ENCODE results near the gene GTF3C1.
"Not testable (repeated sequence)": the region's sequence is repeated elsewhere in the genome, so short reads cannot be mapped to it uniquely, and the experiment has no call there.

GTF3C1 gene

DNA sequence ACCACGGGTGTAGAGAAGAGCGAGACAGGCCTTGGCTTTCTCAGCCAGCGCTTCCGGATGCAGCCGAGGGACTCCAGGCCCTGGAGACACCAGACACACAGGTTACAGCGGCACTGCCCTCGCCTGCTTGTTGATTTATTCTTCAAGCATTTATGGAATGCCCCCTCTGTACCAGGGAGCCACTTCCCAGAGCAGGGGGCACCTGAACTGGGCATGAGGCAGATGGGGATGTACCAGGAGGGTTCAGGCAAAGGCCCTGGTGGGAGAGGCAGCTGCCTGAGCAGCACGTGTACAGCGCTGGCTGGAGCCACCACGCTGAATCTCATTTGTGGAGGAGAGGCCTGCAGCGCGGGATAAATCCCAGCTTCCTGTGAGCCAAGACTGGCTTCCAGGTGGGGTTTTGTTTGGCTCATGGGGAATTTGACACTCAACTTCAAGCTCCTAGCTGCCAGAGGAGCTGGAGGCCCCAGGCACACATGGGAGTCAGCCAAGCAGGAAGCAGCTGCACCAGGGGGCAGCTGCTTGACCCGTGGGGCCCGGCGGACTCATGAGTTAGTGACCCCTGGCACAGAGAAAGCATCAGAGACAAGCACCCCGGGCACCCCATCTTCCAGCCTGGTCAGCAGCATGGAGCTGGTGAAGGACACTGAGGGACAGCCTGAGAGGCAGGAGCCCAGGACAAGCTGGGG is 88.1 kb downstream of the GTF3C1 start:
- no peak for DNase-seq

DNA sequence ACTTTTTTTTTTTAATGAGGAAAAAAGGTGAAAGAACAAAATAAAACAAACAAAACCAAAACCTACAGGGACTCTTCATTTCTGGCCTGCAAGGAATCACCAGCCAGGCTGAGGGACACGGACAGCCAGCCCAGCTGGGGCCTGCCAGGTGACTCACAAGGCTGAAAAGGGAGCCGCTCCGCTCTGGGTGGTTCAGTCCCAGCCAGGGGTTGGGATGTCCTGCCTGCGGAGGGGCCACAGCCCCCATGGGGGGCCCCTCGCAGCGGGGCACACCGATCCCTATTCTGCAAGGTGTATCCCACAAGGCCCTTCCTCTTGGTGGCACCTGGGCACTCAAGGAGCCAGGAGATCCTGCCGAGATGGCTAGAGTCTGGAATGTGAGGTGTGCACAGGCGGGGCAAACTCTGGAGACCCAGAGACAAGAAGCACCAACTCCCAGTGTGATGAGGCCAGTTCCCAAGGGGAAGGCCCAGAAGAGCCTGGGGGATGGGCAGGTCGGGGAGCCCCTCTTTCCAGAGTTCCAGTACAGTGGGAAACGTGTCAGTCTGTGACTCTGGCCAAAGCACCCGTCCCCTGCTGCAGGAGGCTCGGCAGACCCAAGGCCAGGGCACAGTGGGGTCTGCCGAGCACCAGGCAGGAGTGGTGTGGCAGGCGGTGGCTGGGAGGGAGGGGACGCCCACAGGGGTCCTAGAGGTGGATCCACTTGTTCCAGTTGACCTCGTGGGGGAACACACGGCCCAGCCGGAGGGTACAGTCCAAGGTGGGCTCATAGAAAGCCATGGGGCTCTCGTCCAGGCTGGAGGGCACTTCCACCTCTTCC is 88.8 kb downstream of the GTF3C1 start:
- DNase-seq: no peak

DNA sequence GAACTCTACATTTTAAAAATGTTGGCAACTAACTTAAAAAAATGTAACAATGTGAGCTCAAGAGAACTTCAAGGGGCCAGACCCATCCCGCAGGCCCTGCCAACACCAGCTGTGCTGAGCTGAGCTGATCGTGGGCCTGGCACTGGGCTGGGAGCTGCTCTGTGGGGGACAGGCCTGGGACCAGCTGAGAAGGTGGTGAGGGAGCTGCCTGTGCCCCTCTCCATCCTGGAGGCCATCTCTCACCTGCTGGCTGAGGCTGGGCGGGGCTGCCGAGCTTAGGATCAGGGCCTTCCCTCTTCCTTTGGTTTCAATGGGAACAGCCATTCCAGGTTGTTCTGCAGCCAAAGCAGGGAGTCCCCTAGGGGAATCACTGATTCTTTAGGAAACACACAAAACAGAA is 89.5 kb downstream of the GTF3C1 start:
- no peak for DNase-seq

DNA sequence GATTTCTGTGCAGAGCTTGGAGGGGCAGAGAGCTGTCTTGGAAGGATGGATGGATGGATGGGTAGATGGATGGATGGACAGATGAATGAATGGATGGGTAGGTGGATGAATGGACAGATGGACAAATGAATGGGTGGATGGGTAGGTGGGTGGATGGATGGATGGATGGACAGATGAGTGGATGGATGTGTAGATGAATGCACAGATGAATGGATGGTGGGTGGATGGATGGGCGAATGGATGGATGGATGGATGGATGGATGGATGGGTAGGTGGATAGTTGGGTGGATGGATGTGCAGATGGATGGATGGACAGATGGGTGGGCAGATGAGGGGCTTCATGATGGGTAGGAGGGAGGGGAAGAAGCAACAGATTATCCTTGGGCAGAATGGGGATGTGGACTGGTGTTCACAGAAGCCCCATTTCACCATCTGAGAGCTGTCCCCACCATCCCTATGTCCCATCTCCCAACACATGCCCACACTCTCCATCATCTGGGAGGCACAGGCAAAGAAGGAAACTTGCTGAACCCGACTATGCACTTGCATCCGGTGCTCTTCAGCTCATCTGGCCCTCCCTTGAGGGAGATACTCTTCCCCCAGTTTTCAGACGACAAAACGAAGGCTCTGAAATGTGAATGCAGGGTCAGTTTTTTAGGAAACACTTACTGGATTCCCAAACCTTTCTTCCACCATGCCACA is 90.6 kb downstream of the GTF3C1 start:
- no peak for DNase-seq

DNA sequence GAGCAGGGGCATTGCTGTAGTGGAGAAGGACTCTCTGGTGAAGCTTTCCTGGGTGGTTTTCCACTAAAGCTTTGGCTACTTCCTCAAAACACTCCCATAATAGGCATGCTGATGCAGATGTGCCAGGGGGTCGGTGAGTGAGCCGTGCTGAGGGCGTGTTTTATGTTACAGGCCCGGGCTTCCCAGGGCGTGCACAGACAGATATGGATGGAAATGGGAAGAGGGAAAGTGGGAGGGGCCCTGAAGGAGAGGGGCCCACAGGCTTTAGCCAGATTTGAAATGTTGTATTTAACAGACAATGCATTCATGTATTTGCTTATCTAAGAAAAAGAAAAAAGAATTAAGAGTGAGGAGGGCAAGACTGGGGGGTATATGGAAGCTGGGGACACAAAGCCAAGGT is 91.5 kb downstream of the GTF3C1 start:
- no peak for DNase-seq

DNA sequence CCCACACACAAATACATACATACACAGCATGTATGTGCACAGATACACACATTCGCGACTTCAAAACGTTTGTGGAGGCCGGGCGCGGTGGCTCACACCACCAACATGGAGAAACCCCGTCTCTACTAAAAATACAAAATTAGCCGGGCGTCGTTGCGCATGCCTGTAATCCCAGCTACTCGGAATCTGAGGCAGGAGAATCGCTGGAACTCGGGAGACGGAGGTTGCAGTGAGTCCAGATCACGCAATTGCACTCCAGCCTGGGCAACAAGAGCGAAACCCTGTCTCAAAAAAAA is 92.2 kb downstream of the GTF3C1 start:
- DNase-seq: not testable (repeated sequence)

DNA sequence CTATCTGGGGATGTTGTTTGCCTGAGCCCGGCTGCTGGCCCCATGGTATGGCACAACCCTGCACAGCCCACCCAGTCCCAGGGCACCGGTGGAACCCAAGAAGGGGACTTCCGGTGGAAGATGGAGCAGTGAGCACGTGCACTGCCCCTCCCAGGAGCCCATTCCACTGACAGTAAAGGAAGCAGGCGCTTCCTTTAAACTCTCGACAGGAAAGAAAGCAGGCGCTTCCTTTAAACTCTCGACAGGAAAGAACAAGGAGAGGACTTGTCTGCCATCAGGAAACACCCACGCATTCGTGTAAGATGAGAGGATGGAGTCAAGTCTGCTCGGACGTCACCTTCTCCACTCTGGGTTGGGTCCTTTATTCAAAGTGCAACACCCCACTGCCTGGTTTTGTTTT is 94.0 kb downstream of the GTF3C1 start:
- DNase-seq: peak in 1 of 2 experiments; percentile 42

DNA sequence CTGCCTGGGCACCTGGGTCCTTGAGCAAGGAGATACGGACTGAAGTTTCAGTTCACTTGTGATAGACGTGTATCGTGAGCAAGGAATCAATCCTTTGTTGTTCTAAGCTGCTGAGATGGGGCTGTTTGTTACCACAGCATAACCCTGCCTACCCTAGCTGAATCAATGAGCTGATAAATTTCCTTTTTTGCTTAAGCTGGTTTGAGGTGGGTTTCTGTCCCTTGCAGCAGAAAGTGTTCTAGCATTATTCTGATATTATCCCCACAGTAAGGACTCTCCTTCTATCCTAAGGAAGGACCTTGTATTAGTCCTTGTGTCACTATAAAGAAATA is 96.3 kb downstream of the GTF3C1 start:
- no peak for DNase-seq

DNA sequence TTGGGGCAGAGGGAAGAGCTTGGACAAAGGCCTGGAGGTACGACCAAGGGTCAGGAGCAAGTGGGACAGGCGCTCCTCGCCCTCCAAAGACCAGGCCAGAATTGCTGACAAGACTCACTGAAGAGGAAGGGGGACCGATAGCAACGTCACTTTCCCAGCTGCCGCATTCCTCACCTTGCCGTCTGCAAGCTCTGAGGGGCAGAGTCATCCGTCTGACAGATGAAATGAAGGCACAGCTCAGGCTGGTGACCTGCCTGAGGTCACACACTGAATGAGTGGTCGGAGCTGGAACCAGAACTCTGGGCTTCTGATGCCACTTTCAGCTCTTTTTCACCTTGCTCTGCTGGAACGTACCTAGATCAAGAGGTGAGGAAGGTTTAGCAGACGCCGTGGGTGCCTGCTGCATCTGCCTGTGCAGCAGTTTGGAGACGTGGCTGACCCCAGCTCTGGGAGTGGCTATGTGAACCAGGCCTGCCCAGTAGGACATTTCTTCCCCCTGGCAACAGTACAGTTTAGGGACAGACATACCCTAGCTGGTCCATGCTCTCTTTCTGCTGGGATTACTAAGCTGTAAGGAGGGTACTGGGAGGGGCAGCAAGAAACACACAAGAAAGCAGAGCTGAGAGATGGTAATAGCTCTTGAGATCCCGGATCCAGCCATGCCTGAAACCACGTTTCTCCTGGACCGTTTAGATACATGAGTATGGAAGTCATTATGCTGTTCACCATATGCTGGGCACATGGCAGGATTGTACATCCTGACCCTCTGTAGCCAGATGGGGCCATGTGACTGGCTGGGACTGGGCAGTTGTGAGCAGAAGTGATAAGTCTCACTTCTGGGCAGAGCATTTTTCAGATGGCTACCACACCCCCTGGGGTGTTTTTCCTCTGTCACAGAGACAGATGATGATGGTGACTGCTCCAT is 96.9 kb downstream of the GTF3C1 start:
- DNase-seq: no peak

DNA sequence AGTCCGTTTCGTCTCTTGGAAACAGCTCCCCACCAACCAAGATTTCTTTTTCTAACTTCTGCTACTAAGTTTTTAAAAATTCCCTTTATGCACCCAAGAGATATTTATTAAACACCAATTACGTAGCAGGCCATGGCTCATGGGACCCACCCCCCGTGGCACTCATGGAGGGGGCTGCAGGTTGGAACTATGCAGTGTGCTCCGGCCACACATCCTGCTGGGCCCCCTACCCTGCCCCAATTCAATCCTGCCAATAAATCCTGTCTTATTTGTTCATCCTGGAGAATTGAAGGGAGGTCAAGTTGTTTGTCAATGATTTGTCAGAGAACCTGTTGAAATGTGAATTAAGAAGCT is 99.5 kb downstream of the GTF3C1 start:
- no peak for DNase-seq

DNA sequence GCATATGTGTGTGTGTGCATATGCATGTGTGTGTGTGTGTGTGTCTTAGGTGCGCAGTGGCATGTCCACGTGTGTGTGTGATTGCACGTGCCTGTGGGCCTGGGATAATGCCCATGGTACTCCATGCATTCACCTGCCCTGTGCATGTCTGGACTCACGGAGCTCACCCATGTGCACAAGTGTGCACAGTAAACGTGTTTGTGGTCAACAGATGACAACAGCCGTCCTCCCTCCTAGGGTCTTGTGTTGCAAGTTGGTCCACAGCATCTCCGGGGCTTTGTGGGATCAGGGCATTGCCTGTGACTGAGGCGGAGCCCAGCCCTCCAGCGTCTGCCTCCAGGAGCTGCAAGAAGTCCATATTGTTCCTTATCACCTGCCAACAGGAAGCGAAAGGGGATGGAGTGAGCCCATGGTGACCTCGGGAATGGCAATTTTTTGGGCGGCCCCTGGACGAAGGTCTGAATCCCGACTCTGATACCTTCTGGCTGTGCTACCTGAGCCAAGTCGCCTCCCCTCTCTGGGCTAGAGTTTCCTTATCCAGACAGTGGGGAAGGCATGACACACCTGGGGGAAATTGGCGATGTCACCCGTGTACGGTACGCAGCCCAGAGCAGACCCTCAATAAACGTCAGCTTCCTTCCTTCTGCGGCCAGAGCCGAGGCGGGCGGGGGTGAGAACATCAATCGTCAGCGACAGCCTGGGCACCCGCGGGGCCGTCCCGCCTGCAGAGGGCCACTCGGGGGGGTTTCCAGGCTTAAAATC is 100.1 kb downstream of the GTF3C1 start:
- peak; percentile 72 to 76 for DNase-seq

DNA sequence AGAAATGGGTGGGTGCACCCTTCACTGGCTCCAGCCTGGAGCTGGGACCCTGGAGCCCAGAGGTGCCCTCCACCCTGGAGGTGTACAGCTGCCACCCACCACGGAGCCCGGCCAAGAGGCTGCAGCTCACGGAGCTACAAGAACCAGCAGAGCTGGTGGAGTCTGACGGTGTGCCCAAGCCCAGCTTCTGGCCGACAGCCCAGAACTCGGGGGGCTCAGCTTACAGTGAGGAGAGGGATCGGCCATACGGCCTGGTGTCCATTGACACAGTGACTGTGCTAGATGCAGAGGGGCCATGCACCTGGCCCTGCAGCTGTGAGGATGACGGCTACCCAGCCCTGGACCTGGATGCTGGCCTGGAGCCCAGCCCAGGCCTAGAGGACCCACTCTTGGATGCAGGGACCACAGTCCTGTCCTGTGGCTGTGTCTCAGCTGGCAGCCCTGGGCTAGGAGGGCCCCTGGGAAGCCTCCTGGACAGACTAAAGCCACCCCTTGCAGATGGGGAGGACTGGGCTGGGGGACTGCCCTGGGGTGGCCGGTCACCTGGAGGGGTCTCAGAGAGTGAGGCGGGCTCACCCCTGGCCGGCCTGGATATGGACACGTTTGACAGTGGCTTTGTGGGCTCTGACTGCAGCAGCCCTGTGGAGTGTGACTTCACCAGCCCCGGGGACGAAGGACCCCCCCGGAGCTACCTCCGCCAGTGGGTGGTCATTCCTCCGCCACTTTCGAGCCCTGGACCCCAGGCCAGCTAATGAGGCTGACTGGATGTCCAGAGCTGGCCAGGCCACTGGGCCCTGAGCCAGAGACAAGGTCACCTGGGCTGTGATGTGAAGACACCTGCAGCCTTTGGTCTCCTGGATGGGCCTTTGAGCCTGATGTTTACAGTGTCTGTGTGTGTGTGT is 100.9 kb downstream of the GTF3C1 start:
- no peak for DNase-seq

DNA sequence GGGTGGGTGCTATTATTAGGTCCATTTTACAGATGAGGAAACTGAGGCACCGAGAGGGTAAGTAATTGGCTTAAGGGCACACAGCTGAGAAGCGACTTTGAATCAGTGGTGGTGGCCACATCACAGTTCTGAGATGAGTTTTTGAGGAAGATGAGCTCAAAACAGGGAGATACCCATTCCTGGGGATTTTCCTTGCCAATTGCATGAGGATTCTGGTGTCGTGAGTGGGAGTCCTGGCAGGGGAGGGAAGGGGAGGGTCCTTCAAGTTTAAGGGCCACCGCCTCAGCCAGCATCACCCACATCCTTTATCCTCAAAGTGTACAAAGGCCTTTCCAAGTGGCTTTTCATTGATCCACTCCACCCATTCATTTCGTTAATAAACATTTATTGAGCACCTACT is 102.4 kb downstream of the GTF3C1 start:
- DNase-seq: no peak

DNA sequence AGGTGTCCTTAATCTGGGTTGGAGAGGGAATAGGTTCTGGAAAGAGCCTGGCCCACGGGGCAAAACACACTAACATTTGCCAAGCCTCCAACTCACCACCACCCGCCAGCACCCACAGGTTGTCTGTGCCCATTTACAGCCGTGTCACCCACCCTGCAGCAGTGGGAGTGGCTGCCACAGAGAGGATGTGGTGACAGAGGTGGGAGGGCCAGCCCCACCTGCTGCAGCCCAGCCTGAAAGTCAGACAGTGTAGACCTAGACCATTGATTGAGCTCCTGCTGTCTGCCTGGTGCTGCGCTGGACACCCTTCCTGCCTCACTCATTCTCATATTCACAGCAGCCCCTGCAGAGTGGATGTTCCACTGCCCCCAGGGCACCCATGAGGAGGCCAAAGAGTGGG is 103.0 kb downstream of the GTF3C1 start:
- peak in 1 of 2 experiments; percentile 40 for DNase-seq

DNA sequence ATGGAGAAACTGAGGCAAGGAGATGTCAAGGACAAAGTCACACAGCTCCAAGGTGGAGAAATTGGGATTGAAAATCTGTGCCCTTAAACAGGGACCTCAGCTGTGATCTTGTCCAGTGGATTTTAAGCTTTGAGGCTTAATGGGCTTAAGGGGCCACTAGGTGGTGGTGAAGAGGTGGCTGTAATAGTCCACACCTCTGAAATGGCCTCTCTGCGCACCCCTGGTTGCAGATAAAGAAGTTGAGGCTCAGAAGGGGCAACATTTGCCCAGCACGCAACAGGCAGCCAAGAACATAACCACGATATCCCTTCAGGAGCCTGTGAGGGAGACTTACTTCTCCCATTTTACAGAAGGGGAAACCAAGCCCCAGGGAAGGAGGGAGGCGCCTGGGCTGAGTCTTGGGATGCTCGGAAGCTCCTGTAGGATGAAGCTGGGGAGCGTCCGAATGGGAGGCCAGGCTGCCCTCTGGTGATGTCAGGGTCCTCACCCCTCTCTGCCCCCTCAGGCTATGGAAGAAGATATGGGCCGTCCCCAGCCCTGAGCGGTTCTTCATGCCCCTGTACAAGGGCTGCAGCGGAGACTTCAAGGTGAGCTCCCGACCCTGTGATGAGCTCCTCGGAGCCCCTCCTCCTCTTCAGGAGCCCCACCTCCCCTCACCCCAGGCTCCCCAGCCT is 104.1 kb downstream of the GTF3C1 start:
- no peak for DNase-seq

DNA sequence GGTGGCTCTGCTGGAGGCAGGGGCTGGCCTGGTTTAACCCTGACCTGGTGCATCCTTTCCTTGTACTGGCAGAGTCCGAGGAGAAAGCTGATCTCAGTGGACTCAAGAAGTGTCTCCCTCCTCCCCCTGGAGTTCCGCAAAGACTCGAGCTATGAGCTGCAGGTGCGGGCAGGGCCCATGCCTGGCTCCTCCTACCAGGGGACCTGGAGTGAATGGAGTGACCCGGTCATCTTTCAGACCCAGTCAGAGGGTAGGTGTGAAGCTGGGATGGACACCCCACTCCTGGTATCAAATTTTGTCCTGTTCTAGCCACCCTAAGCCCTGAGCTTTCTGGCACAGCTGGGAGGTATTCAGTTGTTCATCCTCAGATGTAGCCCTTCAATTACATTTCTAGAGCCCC is 105.2 kb downstream of the GTF3C1 start:
- DNase-seq: no peak

DNA sequence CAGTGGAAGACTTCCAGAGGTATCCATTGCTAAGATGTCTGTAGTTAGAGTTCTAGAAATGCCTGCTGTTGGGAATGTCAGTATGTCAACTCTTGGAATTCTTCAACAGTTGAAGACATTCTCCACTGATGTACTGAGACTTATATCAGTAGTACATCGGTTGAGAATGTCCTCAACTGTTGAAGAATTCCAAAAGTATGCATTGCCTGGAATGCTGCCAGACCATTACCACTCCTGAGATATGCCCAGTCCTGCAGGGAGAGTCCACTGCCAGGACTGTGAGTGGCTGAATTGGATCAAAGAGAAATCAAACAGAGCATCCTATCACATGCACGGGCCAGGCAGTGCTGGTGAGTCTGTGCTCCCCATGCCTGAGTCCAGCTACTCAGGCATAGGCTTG is 105.7 kb downstream of the GTF3C1 start:
- DNase-seq: no peak

DNA sequence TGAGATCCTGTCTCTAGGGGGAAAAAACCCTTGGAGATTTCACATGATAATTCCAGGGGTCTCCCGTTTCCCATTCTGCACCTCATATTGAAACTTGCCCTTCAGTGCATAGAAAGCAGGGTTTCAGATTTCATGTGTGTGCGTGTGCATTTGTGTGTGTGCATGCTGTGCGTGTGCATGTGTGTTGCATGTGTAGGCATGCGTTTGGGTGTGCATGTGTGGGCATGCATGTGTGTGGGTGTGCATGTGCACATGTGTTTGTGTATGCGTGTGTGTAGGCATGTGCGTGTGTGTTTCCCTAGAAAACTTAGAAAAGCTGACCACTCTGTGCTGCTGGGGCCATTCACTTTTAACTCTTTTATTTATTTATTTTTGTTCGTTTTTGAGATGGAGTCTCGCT is 107.7 kb downstream of the GTF3C1 start:
- DNase-seq: no peak

DNA sequence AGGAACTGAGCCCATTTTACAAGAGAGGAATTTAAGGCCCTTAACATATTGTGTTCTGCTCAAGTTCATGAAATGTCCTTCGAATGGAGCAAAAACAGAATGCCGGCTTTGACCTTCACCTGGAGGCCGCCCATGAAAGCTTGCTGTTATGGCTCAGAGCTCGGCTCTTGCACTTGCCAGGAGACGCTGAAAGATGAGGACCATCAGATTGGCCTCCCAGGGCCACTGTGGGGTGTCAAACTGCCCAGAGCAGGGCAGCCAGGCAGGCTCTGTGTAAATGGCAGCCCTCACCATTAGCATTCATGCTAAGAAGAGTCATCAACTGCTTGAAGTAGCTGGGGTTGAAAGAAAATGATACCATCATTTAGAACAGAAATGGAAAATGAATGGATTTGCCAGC is 108.4 kb downstream of the GTF3C1 start:
- no peak for DNase-seq

DNA sequence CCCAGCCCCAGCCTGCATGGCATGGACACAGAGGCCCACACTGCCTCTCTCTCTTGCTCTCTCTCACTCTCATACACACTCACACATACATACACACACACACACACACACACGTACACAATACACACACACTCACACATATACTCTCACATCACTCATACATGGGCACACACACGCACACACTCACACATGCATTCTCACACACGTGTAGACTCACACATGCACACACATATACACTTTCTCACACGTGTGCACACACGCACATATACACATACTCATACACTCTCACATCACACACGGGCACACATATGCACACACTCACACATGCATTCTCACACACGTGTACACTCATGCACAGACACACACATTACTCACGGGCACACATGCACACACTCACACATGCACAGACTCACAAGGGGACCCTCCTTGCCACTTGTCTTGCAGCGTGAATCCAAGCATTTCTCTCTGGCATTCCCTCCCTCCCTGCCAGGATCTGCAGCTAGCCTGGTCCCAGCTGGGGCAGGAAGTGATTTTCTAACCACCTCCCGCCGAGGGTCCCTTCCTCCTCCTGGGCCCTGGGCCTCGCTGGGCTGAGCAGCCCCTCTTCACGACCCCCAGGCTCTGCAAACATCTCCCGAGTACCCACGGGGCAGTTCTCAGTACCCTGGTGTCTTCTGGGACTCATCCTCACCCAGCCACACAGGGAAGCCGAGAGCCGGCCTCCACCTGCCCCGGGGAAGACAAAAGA is 110.3 kb downstream of the GTF3C1 start:
- DNase-seq: no peak

All from activated CD4-positive, alpha-beta T cell treated with anti-CD3 and anti-CD28 coated beads, Interleukin-2, amount 50 U/mL, for 48 hours (primary cell).